Hepatocyte (in vitro differentiated cells): Measurements from ENCODE around the gene RNF175. TPM values are rescaled to one million over a fixed set of nuclear protein-coding genes. Genes with fewer than 3 reads are reported as not detected.

Experiments used
- DNase-seq: peaks from one replicate; pipeline ENCODE4 v3.0.0-alpha.2; 2016; ENCODE audit warnings: low spot score
- H2AFZ ChIP-seq: fragments of 200-600 bp; sonication (generic); 2 replicates; pipeline ENCODE4 v1.6.0; 2016; ENCODE audit warnings: antibody characterized with exemption, mild to moderate bottlenecking
- H3K27ac ChIP-seq: fragments of 200-600 bp; sonication (generic); 2 replicates; pipeline ENCODE4 v1.5.1; 2016; ENCODE audit warnings: mild to moderate bottlenecking
- H3K27me3 ChIP-seq: fragments of 200-600 bp; sonication (generic); 2 replicates; pipeline ENCODE4 v1.6.1; 2016
- H3K36me3 ChIP-seq: fragments of 200-600 bp; sonication (generic); replicated peaks from 2 replicates; pipeline ENCODE4 v1.5.1; 2016; ENCODE audit warnings: low read depth; ENCODE audit not compliant: insufficient read depth
- H3K4me1 ChIP-seq: fragments of 200-600 bp; sonication (generic); 2 replicates; pipeline ENCODE4 v1.5.1; 2016; ENCODE audit warnings: mild to moderate bottlenecking, moderate library complexity; ENCODE audit not compliant: insufficient read depth
- H3K4me2 ChIP-seq: fragments of 200-600 bp; sonication (generic); 2 replicates; pipeline ENCODE4 v1.6.0; 2016
- H3K4me3 ChIP-seq: fragments of 200-600 bp; sonication (generic); 2 replicates; pipeline ENCODE4 v1.5.1; 2016; ENCODE audit warnings: mild to moderate bottlenecking
- H3K79me2 ChIP-seq: fragments of 200-600 bp; sonication (generic); 2 replicates; pipeline ENCODE4 v1.6.0; 2017; ENCODE audit warnings: mild to moderate bottlenecking
- H3K9me2 ChIP-seq: fragments of 200-600 bp; sonication (generic); replicated peaks from 2 replicates; pipeline ENCODE4 v1.6.0; 2017; ENCODE audit warnings: mild to moderate bottlenecking; ENCODE audit not compliant: insufficient read depth
- H3K9me3 ChIP-seq: fragments of 200-600 bp; sonication (generic); 2 replicates; pipeline ENCODE4 v1.5.1; 2016; ENCODE audit warnings: low read depth, mild to moderate bottlenecking
- H4K20me1 ChIP-seq: fragments of 200-600 bp; sonication (generic); 2 replicates; pipeline ENCODE4 v1.6.0; 2016; ENCODE audit warnings: mild to moderate bottlenecking; ENCODE audit not compliant: insufficient read depth, poor library complexity, severe bottlenecking
- CTCF ChIP-seq: fragments of 200-600 bp; sonication (generic); IDR thresholded peaks from 2 replicates; pipeline ENCODE4 v1.5.1; 2016; ENCODE audit warnings: antibody characterized with exemption, mild to moderate bottlenecking; ENCODE audit not compliant: poor library complexity
- EZH2 ChIP-seq: fragments of 200-600 bp; sonication (generic); IDR thresholded peaks from 2 replicates; pipeline ENCODE4 v1.6.1; 2016; ENCODE audit warnings: antibody characterized with exemption, mild to moderate bottlenecking, borderline replicate concordance
- EZH2phosphoT487 ChIP-seq: fragments of 200-600 bp; sonication (generic); IDR thresholded peaks from one replicate; pipeline ENCODE4 v1.6.1; 2018; ENCODE audit warnings: antibody characterized with exemption, mild to moderate bottlenecking, low read depth, moderate library complexity; ENCODE audit not compliant: unreplicated experiment, severe bottlenecking
- WGBS: methylation state at CpG from one replicate; pipeline ENCODE4 v1.1.6; 2016; ENCODE audit warnings: low lambda C conversion rate; ENCODE audit errors: missing lambda C conversion rate; 5-methylcytosine and 5-hydroxymethylcytosine counted together
- polyA plus RNA-seq: library from polyadenylated mRNA; unstranded; fragments of >200 nt; fragmentation: Nextera tagmentation; extraction: Ambion mirVana; gene quantifications from 2 replicates; pipeline ENCODE4 v1.2.1, GENCODE V29; 2016
- total RNA-seq: library from RNA; depleted of rRNA; stranded (reverse); fragments of >200 nt; gene quantifications from 2 replicates; pipeline ENCODE4 v1.2.3, GENCODE V29; 2014

The RNF175 gene
- total and polyA plus RNA-seq, 2 experiments from 2014 or later = 2.1 to 2.8 TPM

- H4K20me1 ChIP-seq = no peaks in the 10 kb centered on the region
- H3K27ac ChIP-seq = no peak overlapping the region
- WGBS = 84% methylated on average over 6 of the region's 6 CpGs
Observed at GRCh38 chr4:153679486-153679885, 80.3 kb downstream of the RNF175 start.

GRCh38 chr4:153676984-153677383 is 82.8 kb downstream of the RNF175 start:
- no peak overlapping the region for H3K4me2 ChIP-seq
- no peak overlapping the region for H3K27ac ChIP-seq
- no peaks in the 10 kb centered on the region for H3K9me2 ChIP-seq
- WGBS = 81% methylated on average over 1 of the region's 1 CpG
- H3K79me2 ChIP-seq = no peaks in the 10 kb centered on the region
- H4K20me1 ChIP-seq = no peaks in the 10 kb centered on the region
- H3K4me1 ChIP-seq = no peaks in the 10 kb centered on the region
- TF ChIP-seq CTCF (no peak), EZH2phosphoT487 (no peak), EZH2 (no peak)
- H3K9me3 ChIP-seq = no peaks in the 10 kb centered on the region
- no peaks in the 10 kb centered on the region for H3K36me3 ChIP-seq
- no peak overlapping the region for H3K4me3 ChIP-seq
- no peaks in the 10 kb centered on the region for H3K27me3 ChIP-seq
- no peak for DNase-seq
- no peak overlapping the region for H2AFZ ChIP-seq

More at GRCh38 chr4:153679486-153679885, 80.3 kb downstream of the RNF175 start:
- H3K36me3 ChIP-seq = no peaks in the 10 kb centered on the region
- H3K79me2 ChIP-seq = no peaks in the 10 kb centered on the region
- H3K4me2 ChIP-seq = no peak overlapping the region
- H3K9me3 ChIP-seq = no peaks in the 10 kb centered on the region
- no peaks in the 10 kb centered on the region for H3K9me2 ChIP-seq
- TF ChIP-seq CTCF (no peak), EZH2 (no peak), EZH2phosphoT487 (no peak)
- H3K27me3 ChIP-seq = peaks cover 8% of the 10 kb centered on the region
- H2AFZ ChIP-seq = no peak overlapping the region
- no peak overlapping the region for H3K4me3 ChIP-seq
- no peak for DNase-seq
- no peaks in the 10 kb centered on the region for H3K4me1 ChIP-seq

GRCh38 chr4:153676486-153676885 is 83.3 kb downstream of the RNF175 start:
- 85% methylated on average over 5 of the region's 5 CpGs for WGBS
- no peaks in the 10 kb centered on the region for H3K79me2 ChIP-seq
- no peak overlapping the region for H3K27ac ChIP-seq
- no peaks in the 10 kb centered on the region for H3K36me3 ChIP-seq
- H3K4me3 ChIP-seq = no peak overlapping the region
- H3K27me3 ChIP-seq = no peaks in the 10 kb centered on the region
- no peaks in the 10 kb centered on the region for H3K9me3 ChIP-seq
- no peak overlapping the region for H3K4me2 ChIP-seq
- TF ChIP-seq CTCF = no peak
- TF ChIP-seq EZH2phosphoT487 = no peak
- no peak for TF ChIP-seq EZH2
- H3K4me1 ChIP-seq = no peaks in the 10 kb centered on the region
- H3K9me2 ChIP-seq = no peaks in the 10 kb centered on the region
- H4K20me1 ChIP-seq = no peaks in the 10 kb centered on the region
- DNase-seq = no peak
- no peak overlapping the region for H2AFZ ChIP-seq

- WGBS = 53% methylated on average over 3 of the region's 3 CpGs
Observed at GRCh38 chr4:153669838-153670237, 90.0 kb downstream of the RNF175 start.

More at GRCh38 chr4:153669838-153670237, 90.0 kb downstream of the RNF175 start:
- Histone ChIP-seq H3K4me2 (no peak overlapping the region), H3K4me3 (no peak overlapping the region), H3K4me1 (peaks cover 14% of the 10 kb centered on the region), H3K79me2 (no peaks in the 10 kb centered on the region), H3K27ac (no peak overlapping the region), H3K27me3 (no peaks in the 10 kb centered on the region), H2AFZ (no peak overlapping the region), H3K9me3 (no peaks in the 10 kb centered on the region), H3K9me2 (no peaks in the 10 kb centered on the region), H4K20me1 (no peaks in the 10 kb centered on the region), H3K36me3 (no peaks in the 10 kb centered on the region)
- no peak for DNase-seq
- no peak for TF ChIP-seq EZH2
- no peak for TF ChIP-seq CTCF
- no peak for TF ChIP-seq EZH2phosphoT487
